NCI-H446 treated with DMSO at 0.1 percent for 48 hours (cell line): ENCODE results near the gene MBD3.
"Not testable (repeated sequence)": the region's sequence is repeated elsewhere in the genome, so short reads cannot be mapped to it uniquely, and the experiment has no call there.

Source experiments
- DNase-seq: peaks from one replicate; lab custom pipeline; 2025; lab: John Stamatoyannopoulos, UW

Gene MBD3

DNA sequence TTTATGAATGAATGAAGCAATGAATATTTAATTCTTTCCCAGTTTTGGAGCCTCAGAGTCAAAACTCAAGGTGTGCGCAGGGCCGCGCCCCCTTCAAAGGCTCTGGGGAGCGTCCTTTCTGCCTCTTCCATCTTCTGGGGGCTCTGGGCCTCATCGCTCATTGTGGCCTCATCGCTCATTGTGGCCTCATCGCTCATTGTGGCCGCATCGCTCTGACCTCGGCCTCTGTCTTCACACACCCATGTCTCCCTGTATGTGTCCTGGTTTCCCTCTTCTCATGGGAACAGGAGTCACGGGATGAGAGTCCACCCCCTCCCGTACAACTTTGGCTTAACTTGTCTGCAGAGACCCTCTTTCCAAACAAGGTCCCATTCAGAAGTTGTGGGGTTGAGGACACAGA lies 21.3 kb downstream of the MBD3 start:
- no peak for DNase-seq

DNA sequence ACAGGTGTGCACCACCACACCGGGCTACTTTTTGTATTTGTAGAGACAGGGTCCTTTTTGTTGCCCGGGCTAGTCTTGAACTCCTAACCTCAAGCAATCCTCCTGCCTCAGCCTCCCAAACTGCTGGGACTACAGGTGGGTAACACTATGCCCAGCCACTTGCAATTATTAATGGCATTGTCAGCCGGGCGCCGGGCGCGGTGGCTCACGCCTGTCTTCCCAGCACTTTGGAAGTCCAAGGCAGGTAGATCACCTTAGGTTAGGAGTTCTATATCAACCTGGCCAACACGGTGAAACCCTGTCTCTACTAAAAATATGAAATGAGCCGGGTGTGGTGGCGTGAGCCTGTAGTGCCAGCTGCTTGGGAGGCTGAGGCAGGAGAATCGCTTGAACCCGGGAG lies 21.8 kb downstream of the MBD3 start:
- DNase-seq = no peak

DNA sequence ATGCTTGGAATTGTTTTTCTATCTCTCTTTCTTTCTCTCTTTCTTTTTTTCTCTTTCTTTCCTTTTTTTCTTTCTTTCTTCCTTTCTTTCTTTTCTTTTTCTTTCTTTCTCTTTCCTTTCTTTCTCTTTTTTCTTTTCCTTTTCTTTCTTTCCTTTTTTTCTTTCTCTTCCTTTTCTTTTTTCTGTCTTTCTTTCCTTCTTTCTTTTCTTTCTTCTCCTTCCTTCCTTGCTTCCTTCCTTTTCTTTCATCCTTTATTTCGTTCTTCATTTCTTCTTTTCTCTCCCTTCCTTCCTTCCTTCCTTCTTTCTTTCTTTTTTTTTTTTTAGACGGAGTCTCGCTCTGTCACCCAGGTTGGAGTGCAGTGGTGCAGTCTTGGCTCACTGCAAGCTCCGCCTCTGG lies 22.7 kb downstream of the MBD3 start:
- DNase-seq = no peak

DNA sequence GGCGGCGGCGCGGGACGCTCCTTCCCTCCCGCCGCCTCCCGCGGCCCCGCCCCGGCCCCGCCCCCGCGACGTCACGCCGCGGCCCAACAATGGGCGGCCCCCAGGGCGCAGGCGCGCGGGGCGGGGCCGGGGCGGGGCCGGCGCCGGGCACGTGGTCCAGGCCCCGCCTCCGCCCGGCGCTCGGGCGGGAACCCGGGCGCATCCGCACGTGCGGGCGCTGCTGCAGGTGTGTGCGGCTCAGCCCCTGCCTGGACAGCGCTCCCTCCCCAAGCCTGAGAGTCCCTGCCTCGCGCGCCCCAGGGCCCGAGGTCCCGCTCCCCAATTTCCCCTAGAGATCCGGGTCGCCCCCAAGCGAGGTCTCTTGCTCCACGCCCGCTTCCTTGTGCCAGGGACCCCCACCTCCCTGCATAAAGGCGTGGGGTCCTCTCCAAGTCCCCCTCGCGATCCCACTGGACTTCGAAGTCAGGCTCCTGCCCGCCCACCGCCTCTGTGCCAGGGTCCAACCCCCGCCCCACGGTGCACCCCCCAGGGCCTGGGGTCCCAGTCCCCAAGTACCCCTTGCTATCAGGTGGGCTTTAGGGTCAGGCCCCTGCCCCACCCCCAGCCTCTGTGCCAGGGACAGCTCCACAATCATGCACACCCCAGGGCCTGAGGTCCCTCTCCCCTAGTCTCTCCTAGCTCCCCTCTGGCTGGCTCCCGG lies 24.2 kb downstream of the MBD3 start, which contains the start of gene MEX3D:
TSS of gene MEX3D (minus strand) at position 6 of the 700 bp plus-strand sequence. CDS start 267 bp downstream, outside the sequence.
- peak; percentile 38 for DNase-seq

DNA sequence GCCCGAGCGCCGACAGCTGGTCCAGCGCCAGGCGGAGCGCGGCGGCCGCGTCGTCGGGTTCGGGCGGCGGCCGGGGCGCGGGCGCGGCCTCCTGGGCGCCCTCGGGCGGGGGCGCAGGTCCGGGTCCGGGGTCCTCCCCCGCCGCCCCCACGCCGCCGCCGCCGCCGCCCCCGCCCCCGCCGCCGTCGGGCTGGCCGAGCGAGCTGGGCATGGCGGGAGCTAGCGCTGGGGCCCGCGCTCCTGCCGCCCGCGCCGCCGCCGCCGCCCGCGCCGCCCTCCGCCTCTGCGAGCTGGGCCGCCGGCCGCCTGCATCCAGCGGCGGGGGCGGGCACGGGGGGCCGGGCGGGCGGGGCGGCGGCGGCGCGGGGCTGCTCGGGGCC lies 24.8 kb downstream of the MBD3 start:
- no peak for DNase-seq

DNA sequence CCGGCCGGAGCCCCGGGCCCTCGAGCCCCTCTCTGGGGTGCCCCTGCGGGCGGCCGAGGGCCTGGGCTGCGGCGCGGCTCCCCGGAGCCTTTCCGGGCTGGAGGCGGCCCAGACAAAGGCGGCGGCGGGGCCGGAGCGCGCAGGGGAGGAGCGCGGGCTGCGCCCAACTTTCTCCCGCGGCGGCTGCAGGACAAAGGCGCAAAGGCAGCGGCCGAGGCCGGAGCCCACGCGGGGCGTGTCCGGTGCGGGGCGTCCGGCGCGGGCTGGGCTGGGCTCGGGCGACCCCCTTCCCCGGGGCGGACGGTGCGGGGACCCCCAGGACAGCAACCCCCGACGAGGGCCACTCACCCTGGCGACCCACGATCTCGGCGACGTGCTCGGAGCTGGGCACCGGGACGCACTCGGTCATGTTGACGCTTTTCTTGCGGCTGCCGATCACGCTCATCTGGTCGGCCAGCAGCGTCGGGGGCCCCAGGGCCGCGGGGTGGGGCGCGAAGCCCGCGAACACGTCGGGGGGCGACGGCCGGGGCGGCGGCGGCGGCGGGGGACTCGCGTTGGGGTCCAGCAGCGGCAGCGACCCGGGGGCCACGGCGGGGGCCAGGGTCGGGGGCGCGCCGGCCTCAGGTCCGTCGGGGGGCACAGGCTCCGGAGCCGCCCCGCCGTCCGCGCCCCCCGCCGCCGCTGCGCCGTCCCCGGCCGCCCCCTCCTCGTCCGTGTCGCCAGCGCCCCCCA lies 25.4 kb downstream of the MBD3 start:
- no peak for DNase-seq

DNA sequence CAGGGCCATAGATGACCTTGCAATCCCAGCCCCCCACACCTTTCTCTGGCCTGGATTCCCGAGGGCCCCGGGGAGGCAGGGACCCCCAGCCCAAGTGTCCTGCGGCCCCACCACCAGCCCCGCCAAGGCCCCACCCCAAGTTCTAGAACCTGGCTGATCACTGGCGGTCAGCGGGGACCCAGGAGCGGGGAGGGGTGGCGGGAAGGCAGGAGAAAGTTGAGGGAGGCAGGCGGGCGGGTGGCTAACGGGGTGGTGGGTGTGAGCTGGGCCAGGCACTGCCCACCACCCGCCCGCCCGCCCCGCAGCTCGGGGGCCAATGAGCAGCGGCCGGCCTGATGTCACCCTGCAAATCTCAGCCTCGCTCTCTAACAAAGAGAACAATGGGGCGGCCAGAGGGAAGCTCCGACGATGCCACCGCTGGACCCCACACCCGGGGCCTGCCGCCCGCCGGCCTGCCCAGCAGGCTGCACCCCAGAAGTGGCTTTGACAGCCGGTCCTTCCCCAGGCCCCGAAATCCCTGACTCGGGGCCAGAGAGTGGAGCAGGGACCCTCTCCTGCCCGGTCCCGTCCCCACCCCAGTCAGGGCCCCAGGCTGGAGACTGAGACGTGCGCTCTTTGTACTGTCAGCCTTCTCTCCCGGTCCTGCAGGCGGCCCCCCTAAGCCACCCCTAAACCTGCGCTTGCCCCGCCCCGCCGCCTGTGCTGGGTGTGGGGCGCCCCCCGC lies 26.1 kb downstream of the MBD3 start:
- DNase-seq = peak; percentile 47

DNA sequence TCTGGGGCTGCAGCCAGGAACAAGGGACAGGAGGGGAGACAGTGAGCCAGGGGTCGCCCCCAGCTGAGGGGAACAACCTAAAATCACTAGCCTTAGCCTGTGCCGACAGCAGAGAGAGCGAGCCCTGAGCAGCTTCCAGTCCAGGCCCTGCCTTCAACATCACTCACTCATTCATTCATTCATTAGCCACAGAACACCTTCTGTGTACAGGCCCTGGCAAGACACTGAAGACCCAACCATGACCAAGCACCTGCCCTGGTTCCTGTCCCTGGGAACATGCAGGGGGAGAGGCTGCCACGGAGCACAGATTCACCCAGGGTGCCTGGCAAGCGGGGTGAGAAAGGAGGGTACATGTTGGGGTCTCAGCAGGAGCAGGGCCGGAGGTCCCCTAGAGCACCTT lies 29.4 kb downstream of the MBD3 start:
- DNase-seq = no peak

DNA sequence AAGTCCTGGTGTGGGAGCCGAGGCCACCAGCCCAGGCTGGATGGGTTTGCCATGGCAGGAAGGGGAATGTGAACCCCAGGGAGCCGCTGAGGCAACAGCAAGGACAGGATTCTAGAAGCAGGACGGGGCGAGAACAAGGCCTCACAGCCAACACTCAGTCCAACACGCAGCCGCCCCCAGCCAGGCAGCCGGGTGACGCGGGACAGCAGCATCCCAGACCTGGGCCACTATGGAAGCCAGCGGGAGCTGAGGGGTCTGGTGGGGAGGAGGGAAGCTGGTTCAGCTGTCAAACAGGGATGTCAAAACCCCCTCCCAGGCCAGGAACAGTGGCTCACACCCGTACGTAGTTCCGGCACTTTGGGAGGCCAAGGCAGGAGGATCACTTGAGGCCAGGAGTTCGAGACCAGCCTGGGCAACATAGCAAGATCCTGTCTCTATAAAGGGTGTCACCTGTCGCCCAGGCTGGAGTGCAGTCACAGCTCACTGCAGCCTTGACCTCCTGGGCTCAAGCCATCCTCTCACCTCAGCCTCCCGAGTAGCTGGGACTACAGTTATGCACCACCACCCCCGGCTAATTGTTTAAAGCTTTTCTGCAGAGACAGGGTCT lies 31.3 kb downstream of the MBD3 start:
- DNase-seq = no peak

DNA sequence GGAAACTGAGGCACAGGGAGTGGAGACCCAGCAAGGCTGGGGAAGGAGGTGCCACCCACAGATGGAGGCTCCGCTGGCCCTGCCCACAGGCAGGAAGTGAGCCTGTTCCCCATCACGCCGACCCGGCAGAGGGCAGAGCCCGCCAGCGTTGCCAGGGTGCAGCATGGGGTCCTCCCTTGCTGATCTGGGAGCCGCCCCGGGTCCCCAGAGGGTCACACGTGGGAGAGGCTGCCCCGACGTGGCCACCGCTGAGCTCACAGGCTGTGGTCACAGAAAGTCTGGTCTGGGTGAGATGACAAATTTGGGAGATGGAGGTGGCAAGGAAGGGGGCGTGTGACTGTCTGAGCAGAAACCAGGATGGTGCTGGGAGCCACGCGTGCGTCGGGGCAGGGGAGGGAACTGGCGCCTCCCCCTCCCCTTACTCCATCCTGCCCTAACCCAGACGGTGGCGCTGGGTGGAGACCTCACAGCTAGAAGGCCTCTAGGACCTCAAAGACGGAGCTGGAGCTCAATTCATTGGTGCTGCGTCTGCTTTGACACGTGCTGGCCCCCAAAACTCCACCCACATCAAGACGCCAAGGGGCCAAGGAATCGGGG lies 32.3 kb downstream of the MBD3 start:
- DNase-seq = no peak

DNA sequence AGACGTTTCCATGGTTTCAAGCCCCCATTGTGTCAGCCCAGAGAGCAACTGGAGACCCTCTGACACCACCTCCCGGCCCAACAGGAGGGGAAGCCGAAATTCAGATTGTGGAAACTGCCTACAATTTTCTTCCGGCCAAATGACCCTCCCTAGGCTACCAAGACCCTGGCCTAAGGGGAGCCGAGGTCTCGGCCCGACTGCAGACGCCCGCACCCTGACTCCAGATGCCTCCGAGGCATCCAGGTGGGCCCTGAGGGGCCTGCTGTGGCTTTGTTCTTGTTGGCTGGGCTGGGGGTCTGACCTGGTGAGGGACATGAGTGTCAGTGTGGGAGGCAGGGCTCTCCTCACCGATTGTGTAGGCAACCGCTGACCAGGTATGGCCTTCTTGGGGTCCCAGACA lies 34.1 kb downstream of the MBD3 start:
- DNase-seq = no peak

DNA sequence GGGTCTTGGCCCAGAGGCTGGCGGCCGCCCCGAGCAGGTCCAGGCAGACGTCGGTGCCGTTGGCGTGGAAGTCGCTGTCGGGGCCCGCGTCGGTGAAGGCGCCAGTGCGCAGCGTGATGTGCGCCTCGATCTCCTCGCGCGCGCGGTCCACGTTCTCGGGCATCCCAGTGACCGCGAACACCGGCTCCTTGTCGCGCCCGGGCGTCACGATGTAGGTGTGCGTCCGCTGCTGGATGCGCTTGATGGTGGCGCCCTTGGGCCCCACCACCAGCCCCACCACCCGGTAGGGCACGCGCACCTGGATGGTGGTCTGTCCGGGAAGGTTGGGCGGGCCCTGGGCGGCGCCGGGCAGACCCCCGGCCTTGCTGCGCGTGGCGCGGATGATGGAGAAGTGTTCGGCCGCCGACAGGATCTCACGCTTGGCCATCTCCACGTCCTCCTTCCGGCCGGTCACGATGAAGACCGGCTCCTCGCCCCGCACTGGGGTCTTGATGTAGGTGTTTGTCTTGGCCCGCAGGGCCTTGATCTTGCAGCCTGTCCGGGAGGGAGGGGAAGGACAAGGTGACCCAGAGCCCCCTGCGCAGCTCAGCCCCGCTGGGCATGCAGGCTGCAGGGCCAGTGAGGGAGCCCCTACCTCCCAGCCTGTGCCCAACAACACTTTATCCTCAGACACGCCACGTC lies 36.1 kb downstream of the MBD3 start:
- DNase-seq = no peak

DNA sequence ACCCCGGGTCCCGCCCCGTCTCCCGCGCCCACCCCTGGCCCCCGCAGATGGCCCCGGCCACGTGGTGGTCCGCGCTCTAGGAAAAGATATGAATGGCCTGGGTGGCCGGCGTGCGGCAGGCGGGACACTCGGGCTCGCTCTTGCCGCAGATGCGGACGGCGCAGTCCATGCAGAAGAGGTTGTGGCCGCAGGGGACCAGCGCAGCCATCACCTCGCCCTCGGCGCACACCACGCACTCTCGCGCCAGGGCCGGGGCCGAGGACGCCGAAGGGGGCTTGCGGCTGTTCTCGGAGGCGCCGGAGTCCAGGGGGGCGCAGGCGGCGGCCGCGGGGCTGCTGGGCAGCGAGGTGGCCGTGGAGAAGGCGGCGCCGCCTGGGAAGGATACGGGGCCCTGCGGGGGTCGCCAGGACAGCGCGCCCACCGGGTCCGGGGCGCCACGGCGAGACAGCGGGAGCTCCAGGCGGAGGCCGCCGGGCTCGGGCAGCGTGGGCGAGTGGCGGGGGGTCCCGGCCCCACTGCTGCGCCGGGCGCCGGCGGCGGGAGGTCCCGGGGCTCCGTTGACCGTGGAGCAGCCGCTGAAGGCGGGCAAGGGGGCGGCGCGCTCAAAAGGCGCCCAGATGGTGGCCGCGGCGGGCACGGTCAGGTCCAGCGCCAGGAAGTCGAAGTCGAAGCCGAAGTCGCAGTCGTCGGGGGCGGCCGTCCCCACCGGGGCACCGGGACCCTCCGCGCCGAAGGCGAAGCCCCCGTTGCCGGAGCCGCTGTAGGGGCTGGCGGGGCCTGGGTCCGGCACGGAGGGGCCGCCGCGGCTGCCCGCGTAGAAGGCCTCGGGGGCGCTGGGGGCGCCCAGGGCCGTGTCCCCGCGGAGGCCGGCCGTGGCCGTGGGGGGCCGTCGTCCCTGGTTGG lies 36.9 kb downstream of the MBD3 start:
- DNase-seq = no peak

DNA sequence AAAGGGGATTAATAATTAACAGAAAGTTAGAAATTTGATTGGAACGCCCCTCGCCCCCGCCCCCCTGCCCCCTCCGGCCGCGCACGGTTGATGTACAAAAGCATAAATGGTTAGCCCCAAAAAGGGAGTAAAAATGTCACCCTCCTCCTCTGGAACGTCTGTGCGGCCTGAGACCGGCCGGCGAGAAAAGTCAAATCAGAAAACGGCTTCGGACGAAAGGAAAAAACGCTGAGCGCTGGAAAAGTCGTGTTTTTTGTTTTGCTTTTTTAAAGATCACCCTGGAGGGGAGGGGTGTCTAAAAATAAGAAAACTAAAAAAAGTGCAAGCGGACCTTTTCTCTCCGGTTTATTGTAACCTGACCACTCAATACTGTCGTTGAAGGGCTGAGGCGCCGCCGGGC lies 37.7 kb downstream of the MBD3 start:
- DNase-seq = no peak

DNA sequence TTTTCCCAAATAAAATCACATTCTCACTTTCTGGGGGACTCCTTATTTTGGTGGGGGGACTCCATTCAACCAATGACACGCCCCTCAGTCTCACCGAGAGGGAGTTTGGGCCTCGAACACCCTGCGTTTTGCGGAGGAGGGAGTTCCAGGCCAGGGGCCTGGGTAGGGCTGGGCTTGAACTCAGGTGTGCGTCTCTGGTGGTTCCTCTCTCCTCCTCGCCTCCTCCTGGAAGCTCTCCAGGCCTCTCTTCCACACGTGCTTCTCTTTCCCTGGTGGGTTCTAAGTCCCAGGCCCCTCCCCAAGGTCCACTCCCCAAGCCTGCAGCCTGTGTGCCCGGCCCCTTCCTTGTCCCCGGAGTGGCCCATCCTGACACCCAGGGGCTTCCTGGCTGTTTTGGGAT lies 39.2 kb downstream of the MBD3 start:
- no peak for DNase-seq

DNA sequence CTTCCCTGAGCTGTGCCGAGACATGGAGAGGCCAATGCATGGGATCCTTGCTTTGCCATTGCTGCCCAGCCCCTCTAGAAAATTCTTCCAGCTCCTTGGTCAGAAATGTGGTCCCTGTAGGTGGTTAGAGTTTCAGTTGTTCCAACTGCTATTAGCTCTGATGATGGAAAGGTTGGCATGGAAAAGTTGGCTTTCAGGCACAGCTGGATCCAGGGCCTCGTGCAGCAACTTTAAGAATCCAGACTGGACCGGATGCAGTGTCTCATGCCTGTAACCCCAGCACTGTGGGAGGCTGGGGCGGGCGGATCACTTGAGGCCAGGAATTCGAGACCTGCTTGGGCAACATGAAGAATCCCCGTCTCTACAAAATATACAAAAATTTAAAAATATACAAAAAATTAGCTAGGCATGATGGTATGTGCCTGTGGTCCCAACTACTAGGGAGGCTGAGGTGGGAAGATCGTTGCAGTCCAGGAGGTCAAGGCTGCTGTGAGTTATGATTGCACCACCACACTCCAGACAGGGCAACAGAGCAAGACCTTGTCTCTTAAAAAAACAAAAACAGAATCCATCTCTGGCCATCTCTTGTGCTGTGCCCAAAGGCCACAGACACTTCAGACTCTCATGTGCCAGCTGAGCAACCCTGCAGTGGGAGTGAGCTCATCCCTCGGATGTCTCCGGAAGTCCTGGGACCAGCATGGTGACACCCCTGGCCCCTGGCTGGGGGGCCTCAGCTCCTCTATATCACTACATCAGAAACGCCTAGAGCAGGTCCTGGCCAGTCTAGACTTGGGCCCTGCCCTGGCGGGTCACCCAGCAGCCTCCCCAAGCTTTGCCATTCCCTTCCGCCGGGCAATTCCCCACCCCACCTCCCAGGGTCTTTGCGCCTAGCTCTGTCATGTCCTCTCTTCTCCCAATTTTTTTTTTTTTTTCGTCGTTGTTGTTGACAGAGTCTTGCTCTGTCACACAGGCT lies 41.3 kb downstream of the MBD3 start:
- DNase-seq = no peak

DNA sequence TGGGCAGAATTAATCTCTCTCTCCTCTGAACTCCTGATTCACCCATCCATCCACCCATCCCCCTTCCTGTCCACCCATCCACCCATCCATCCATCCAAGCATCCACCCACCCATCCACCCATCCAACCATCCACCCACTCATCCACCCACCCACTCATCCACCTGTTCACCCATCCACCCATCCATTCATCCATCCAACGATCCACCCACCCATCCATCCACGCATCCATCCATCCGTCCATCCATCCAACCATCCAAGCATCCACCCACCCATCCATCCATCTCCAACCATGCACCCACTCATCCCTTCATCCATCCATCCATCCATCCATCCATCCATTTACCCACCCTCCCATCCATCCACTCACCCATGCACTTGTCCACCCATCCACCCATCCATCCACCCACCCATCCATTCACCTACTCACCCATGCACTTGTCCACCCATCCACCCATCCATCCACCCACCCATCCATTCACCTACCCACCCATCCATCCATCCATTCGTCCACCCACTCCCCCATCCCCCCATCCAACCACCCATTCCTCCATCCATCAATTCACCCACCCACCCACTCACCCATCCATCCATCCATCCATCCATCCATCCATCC lies 43.2 kb downstream of the MBD3 start:
- DNase-seq = no peak

DNA sequence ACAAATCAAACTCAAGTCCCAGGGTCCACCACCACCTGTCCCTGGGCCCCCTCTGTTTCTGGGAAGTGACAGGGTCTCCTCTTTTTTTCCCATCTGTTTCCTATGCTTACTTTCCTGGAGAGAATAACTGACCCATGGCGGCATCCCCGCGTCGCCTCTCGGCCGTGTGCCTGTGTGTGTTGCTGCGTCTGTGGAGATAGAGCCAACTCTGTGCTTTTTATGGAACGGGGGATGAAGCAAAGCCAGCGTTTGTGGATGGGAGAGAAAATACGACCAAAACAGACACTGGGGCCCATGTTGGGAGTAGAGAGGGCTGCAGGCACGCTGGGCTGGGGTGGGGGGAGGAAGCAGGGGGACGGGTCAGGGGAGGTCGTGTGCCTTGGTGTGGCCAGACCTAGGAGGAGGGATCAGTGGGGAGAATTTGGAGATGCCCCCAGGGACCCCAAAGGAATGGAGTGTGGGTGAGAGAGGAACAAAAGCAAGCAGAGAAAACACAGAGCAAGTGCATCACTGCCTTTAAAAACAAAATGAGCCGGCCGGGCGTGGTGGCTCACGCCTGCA lies 52.2 kb downstream of the MBD3 start:
- no peak for DNase-seq

DNA sequence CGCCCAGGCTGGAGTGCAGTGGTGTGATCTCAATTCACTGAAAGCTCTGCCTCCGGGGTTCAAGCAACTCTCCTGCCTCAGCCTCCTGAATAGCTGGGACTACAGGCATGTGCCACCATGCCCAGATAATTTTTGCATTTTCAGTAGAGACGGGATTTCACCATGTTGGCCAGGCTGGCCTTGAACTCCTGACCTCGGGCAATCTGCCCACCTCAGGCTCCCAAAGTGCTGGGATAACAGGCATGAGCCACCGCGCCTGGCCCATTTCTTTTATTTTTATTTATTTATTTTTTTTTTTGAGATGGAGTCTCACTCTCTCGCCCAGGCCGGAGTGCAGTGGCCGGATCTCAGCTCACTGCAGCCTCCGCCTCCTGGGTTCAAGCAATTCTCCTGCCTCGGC lies 52.9 kb downstream of the MBD3 start:
- not testable (repeated sequence) for DNase-seq
